Measurements from ENCODE around the gene DLG1. TPM values are rescaled to one million over a fixed set of nuclear protein-coding genes. Genes with fewer than 3 reads are reported as not detected.

DLG1 gene
- total RNA-seq, 1 experiment from 2014 or later, result 27.1 TPM

GRCh38 chr3:197259096-197259495 lies 39.3 kb downstream of the DLG1 start:
- no peak overlapping the region for H3K4me3 ChIP-seq (ENCODE audit: insufficient read depth, low read depth, low read length)
- H3K27me3 ChIP-seq (ENCODE audit: control insufficient read depth, insufficient read depth, low read length), result no peaks in the 10 kb centered on the region
- H3K36me3 ChIP-seq (replicated peaks; ENCODE audit: control insufficient read depth, insufficient read depth, low read length), result no peaks in the 10 kb centered on the region
- no peak for DNase-seq

GRCh38 chr3:197258168-197258755 lies 40.1 kb downstream of the DLG1 start:
- Histone ChIP-seq H3K27me3 (ENCODE audit: control insufficient read depth, insufficient read depth, low read length) (no peaks in the 10 kb centered on the region), H3K36me3 (replicated peaks; ENCODE audit: control insufficient read depth, insufficient read depth, low read length) (no peaks in the 10 kb centered on the region), H3K4me3 (ENCODE audit: insufficient read depth, low read depth, low read length) (no peak overlapping the region)
- no peak for DNase-seq

GRCh38 chr3:197257711-197258110 lies 40.7 kb downstream of the DLG1 start:
- no peaks in the 10 kb centered on the region for H3K27me3 ChIP-seq (ENCODE audit: control insufficient read depth, insufficient read depth, low read length)
- H3K4me3 ChIP-seq (ENCODE audit: insufficient read depth, low read depth, low read length), result no peak overlapping the region
- no peak for DNase-seq
- H3K36me3 ChIP-seq (replicated peaks; ENCODE audit: control insufficient read depth, insufficient read depth, low read length), result no peaks in the 10 kb centered on the region

GRCh38 chr3:197256836-197257444 lies 41.5 kb downstream of the DLG1 start:
- Histone ChIP-seq H3K36me3 (replicated peaks; ENCODE audit: control insufficient read depth, insufficient read depth, low read length) (no peaks in the 10 kb centered on the region), H3K27me3 (ENCODE audit: control insufficient read depth, insufficient read depth, low read length) (no peaks in the 10 kb centered on the region), H3K4me3 (ENCODE audit: insufficient read depth, low read depth, low read length) (no peak overlapping the region)
- no peak for DNase-seq

- Histone ChIP-seq H3K4me3 (ENCODE audit: insufficient read depth, low read depth, low read length) (no peak overlapping the region), H3K36me3 (replicated peaks; ENCODE audit: control insufficient read depth, insufficient read depth, low read length) (no peaks in the 10 kb centered on the region), H3K27me3 (ENCODE audit: control insufficient read depth, insufficient read depth, low read length) (no peaks in the 10 kb centered on the region)
- DNase-seq, result no peak
Observed at GRCh38 chr3:197256104-197256503, 42.3 kb downstream of the DLG1 start.

- H3K27me3 ChIP-seq (ENCODE audit: control insufficient read depth, insufficient read depth, low read length), result no peaks in the 10 kb centered on the region
- no peaks in the 10 kb centered on the region for H3K36me3 ChIP-seq (replicated peaks; ENCODE audit: control insufficient read depth, insufficient read depth, low read length)
- no peak for DNase-seq
- H3K4me3 ChIP-seq (ENCODE audit: insufficient read depth, low read depth, low read length), result no peak overlapping the region
Observed at GRCh38 chr3:197253238-197253947, 45.0 kb downstream of the DLG1 start.

GRCh38 chr3:197249542-197249941 lies 48.9 kb downstream of the DLG1 start:
- no peaks in the 10 kb centered on the region for H3K27me3 ChIP-seq (ENCODE audit: control insufficient read depth, insufficient read depth, low read length)
- H3K4me3 ChIP-seq (ENCODE audit: insufficient read depth, low read depth, low read length), result no peak overlapping the region
- no peak for DNase-seq
- H3K36me3 ChIP-seq (replicated peaks; ENCODE audit: control insufficient read depth, insufficient read depth, low read length), result no peaks in the 10 kb centered on the region; the same call in 1 of the 2 replicates

- no peaks in the 10 kb centered on the region; the same call in 1 of the 2 replicates for H3K36me3 ChIP-seq (replicated peaks; ENCODE audit: control insufficient read depth, insufficient read depth, low read length)
- DNase-seq, result no peak
- no peaks in the 10 kb centered on the region for H3K27me3 ChIP-seq (ENCODE audit: control insufficient read depth, insufficient read depth, low read length)
- H3K4me3 ChIP-seq (ENCODE audit: insufficient read depth, low read depth, low read length), result no peak overlapping the region
Observed at GRCh38 chr3:197248341-197248740, 50.1 kb downstream of the DLG1 start.

- H3K36me3 ChIP-seq (replicated peaks; ENCODE audit: control insufficient read depth, insufficient read depth, low read length), result no peaks in the 10 kb centered on the region; the same call in 1 of the 2 replicates
- DNase-seq, result no peak
Observed at GRCh38 chr3:197244751-197245150, 53.7 kb downstream of the DLG1 start.

GRCh38 chr3:197242784-197243432 lies 55.5 kb downstream of the DLG1 start:
- no peaks in the 10 kb centered on the region; the same call in 1 of the 2 replicates for H3K36me3 ChIP-seq (replicated peaks; ENCODE audit: control insufficient read depth, insufficient read depth, low read length)
- no peak overlapping the region for H3K4me3 ChIP-seq (ENCODE audit: insufficient read depth, low read depth, low read length)
- no peaks in the 10 kb centered on the region for H3K27me3 ChIP-seq (ENCODE audit: control insufficient read depth, insufficient read depth, low read length)
- DNase-seq, result no peak

More at GRCh38 chr3:197244751-197245150, 53.7 kb downstream of the DLG1 start:
- Histone ChIP-seq H3K27me3 (ENCODE audit: control insufficient read depth, insufficient read depth, low read length) (no peaks in the 10 kb centered on the region), H3K4me3 (ENCODE audit: insufficient read depth, low read depth, low read length) (no peak overlapping the region)

GRCh38 chr3:197241173-197241572 lies 57.2 kb downstream of the DLG1 start:
- no peaks in the 10 kb centered on the region for H3K27me3 ChIP-seq (ENCODE audit: control insufficient read depth, insufficient read depth, low read length)
- no peak overlapping the region for H3K4me3 ChIP-seq (ENCODE audit: insufficient read depth, low read depth, low read length)
- DNase-seq, result no peak
- H3K36me3 ChIP-seq (replicated peaks; ENCODE audit: control insufficient read depth, insufficient read depth, low read length), result no peaks in the 10 kb centered on the region; the same call in 1 of the 2 replicates

- H3K4me3 ChIP-seq (ENCODE audit: insufficient read depth, low read depth, low read length), result no peak overlapping the region
- no peaks in the 10 kb centered on the region for H3K27me3 ChIP-seq (ENCODE audit: control insufficient read depth, insufficient read depth, low read length)
- H3K36me3 ChIP-seq (replicated peaks; ENCODE audit: control insufficient read depth, insufficient read depth, low read length), result no peaks in the 10 kb centered on the region; the same call in 1 of the 2 replicates
- no peak for DNase-seq
Observed at GRCh38 chr3:197239857-197240256, 58.6 kb downstream of the DLG1 start.

- H3K36me3 ChIP-seq (replicated peaks; ENCODE audit: control insufficient read depth, insufficient read depth, low read length), result no peaks in the 10 kb centered on the region
- DNase-seq, result no peak
- H3K27me3 ChIP-seq (ENCODE audit: control insufficient read depth, insufficient read depth, low read length), result no peaks in the 10 kb centered on the region
- H3K4me3 ChIP-seq (ENCODE audit: insufficient read depth, low read depth, low read length), result no peak overlapping the region
Observed at GRCh38 chr3:197238842-197239241, 59.6 kb downstream of the DLG1 start.

- H3K36me3 ChIP-seq (replicated peaks; ENCODE audit: control insufficient read depth, insufficient read depth, low read length), result no peaks in the 10 kb centered on the region
- no peaks in the 10 kb centered on the region for H3K27me3 ChIP-seq (ENCODE audit: control insufficient read depth, insufficient read depth, low read length)
- no peak overlapping the region for H3K4me3 ChIP-seq (ENCODE audit: insufficient read depth, low read depth, low read length)
- DNase-seq, result no peak
Observed at GRCh38 chr3:197237897-197238296, 60.5 kb downstream of the DLG1 start.

GRCh38 chr3:197236362-197236761 lies 62.0 kb downstream of the DLG1 start:
- H3K4me3 ChIP-seq (ENCODE audit: insufficient read depth, low read depth, low read length), result no peak overlapping the region
- no peak for DNase-seq
- no peaks in the 10 kb centered on the region for H3K27me3 ChIP-seq (ENCODE audit: control insufficient read depth, insufficient read depth, low read length)
- no peaks in the 10 kb centered on the region for H3K36me3 ChIP-seq (replicated peaks; ENCODE audit: control insufficient read depth, insufficient read depth, low read length)
